K562 (cell line): ENCODE measurements around the gene MDM1. TPM values are rescaled to one million over a fixed set of nuclear protein-coding genes. Genes with fewer than 3 reads are reported as not detected.

Source experiments
- E2F8 ChIP-seq: fragments of 450-650 bp; IDR thresholded peaks from 2 replicates; pipeline ENCODE4 v1.7.1; 2018; ENCODE audit warnings: mild to moderate bottlenecking, low read depth; ENCODE audit not compliant: partially characterized antibody
- HDAC6 ChIP-seq: IDR thresholded peaks from 2 replicates; pipeline ENCODE4 v1.6.1; 2012; ENCODE audit warnings: low read depth, mild to moderate bottlenecking, control low read depth, inconsistent platforms, low read length, moderate library complexity
- HEY1 ChIP-seq: fragments of 250-450 bp; sonication (Bioruptor Pico); IDR thresholded peaks from 2 replicates; pipeline ENCODE4 v1.5.0; 2020; ENCODE audit warnings: mild to moderate bottlenecking, moderate library complexity, borderline replicate concordance
- ILF3 ChIP-seq: fragments of 450-650 bp; IDR thresholded peaks from 2 replicates; pipeline ENCODE4 v1.6.1; 2018; ENCODE audit warnings: antibody characterized with exemption, mild to moderate bottlenecking, moderate library complexity, borderline replicate concordance
- KDM1A ChIP-seq, 2 experiments: fragments of 450-650 bp; IDR thresholded peaks; 2 replicates each; pipeline ENCODE4 v1.6.1; 2016; ENCODE audit warnings: mild to moderate bottlenecking in 2 of 2
- MAFK ChIP-seq: IDR thresholded peaks from 2 replicates; pipeline ENCODE4 v1.6.1; 2011; ENCODE audit warnings: low read length, improper control_type of control experiment
- MAZ ChIP-seq, 2 experiments: fragments of 450-650 bp in 1 of 2; sonication (generic) in 1 of 2; formaldehyde crosslinking; IDR thresholded peaks in 1 of 2; conservative IDR thresholded peaks in 1 of 2; 2 replicates each; pipeline versions ENCODE4 v1.4.0 to v1.5.0; 2020; ENCODE audit warnings: mild to moderate bottlenecking in 1 of 2, missing genetic modification reagents in 1 of 2
- TAF15 ChIP-seq: fragments of 200-400 bp; formaldehyde crosslinking; IDR thresholded peaks from 2 replicates; pipeline ENCODE4 v1.6.1; 2017; ENCODE audit warnings: mild to moderate bottlenecking, low read depth, low read length, moderate library complexity
- TSHZ1 ChIP-seq: fragments of 250-450 bp; sonication (Bioruptor Pico); IDR thresholded peaks from 2 replicates; pipeline ENCODE4 v1.4.0; 2020; ENCODE audit warnings: mild to moderate bottlenecking, moderate library complexity
- ZNF217 ChIP-seq: sonication (generic); formaldehyde crosslinking; IDR thresholded peaks from 2 replicates; pipeline ENCODE4 v1.8.0; 2022; ENCODE audit warnings: mild to moderate bottlenecking, missing genetic modification reagents
- ZNF699 ChIP-seq: fragments of 250-450 bp; sonication (Bioruptor Pico); IDR thresholded peaks from 2 replicates; pipeline ENCODE4 v1.8.0; 2021; ENCODE audit warnings: mild to moderate bottlenecking, moderate library complexity; ENCODE audit not compliant: insufficient replicate concordance
- ZNF717 ChIP-seq: fragments of 250-450 bp; sonication (Bioruptor Pico); IDR thresholded peaks from 2 replicates; pipeline ENCODE4 v1.5.0; 2021
- polyA plus RNA-seq, 8 experiments: library from polyadenylated mRNA; depleted of rRNA in 4 of 8; stranded (reverse) in 5 of 8; unstranded in 3 of 8; fragments of >200 nt; fragmentation: Nextera tagmentation in 2 of 8; fragmentation: Illumina TruSeq in 1 of 8; extraction: Ambion mirVana in 2 of 8; extraction: Trizol in 1 of 8; gene quantifications; 2 replicates each; pipeline versions ENCODE4 v1.2.1 to v1.2.3, GENCODE V29; 2011 to 2014; ENCODE audit warnings: inconsistent platforms in 1 of 8, missing spikeins in 1 of 8
- total RNA-seq, 7 experiments: library from RNA; depleted of rRNA in 6 of 7; stranded (reverse); fragments of >200 nt in 6 of 7; fragmentation: Illumina TruSeq in 2 of 7; extraction: Trizol in 2 of 7; gene quantifications; 2 replicates each; pipeline versions ENCODE4 v1.2.1 to v1.2.3, GENCODE V29; 2011 to 2021; ENCODE audit warnings: low replicate concordance in 1 of 7
- TF ChIP-seq, protein P1 (sequence below): fragments of 250-450 bp; sonication (Bioruptor Pico); IDR thresholded peaks from 2 replicates; pipeline ENCODE4 v1.5.0; 2020; ENCODE audit warnings: mild to moderate bottlenecking, borderline replicate concordance
- TF ChIP-seq, protein P2 (sequence below): fragments of 450-650 bp; formaldehyde crosslinking; IDR thresholded peaks from 2 replicates; pipeline ENCODE4 v1.4.0; 2022; ENCODE audit warnings: mild to moderate bottlenecking, moderate library complexity
- TF ChIP-seq, protein P3 (sequence below): fragments of 250-450 bp; sonication (Bioruptor Pico); IDR thresholded peaks from 2 replicates; pipeline ENCODE4 v1.8.0; 2021; ENCODE audit warnings: moderate library complexity, mild to moderate bottlenecking, inconsistent platforms

Gene MDM1
- total and polyA plus RNA-seq, 9 of the 15 experiments (the other 6 are each of a cell fraction or from before 2014, with no cell fraction given), result 7.5 to 16.8 (median 13.1) TPM

DNA sequence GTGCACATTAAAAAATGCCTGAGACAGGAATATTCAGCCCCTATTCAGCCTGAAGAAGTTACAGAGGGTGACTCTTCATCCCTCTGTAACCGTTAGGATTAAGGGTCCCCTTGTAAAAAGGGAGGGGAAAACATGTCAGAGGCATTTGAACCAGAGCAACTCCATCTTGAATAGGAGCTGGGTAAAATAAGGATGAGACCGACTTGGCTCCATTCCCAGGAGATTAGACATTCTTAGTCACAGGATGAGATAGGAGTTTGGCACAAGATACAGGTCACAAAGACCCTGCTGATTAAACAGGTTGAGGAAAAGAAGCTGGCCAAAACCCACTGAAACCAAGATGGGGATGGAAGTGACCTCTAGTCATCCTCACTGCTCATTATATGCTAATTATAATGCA is 19.9 kb upstream of the MDM1 start (continued):
- TF ChIP-seq, protein P1, sequence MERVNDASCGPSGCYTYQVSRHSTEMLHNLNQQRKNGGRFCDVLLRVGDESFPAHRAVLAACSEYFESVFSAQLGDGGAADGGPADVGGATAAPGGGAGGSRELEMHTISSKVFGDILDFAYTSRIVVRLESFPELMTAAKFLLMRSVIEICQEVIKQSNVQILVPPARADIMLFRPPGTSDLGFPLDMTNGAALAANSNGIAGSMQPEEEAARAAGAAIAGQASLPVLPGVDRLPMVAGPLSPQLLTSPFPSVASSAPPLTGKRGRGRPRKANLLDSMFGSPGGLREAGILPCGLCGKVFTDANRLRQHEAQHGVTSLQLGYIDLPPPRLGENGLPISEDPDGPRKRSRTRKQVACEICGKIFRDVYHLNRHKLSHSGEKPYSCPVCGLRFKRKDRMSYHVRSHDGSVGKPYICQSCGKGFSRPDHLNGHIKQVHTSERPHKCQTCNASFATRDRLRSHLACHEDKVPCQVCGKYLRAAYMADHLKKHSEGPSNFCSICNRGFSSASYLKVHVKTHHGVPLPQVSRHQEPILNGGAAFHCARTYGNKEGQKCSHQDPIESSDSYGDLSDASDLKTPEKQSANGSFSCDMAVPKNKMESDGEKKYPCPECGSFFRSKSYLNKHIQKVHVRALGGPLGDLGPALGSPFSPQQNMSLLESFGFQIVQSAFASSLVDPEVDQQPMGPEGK, result peak; percentile 83; the same call in 1 of the 2 replicates
- TF ChIP-seq ZNF217, result no peak
- TF ChIP-seq TAF15, result no peak
- peak; percentile 90 for TF ChIP-seq HEY1 (CRISPR knock-in tag)
- TF ChIP-seq E2F8, result no peak
- TF ChIP-seq MAFK, result no peak
- TF ChIP-seq MAZ (CRISPR knock-in tag; conservative IDR thresholded peaks at IDR 0.05 in 1 of 2, IDR thresholded peaks at IDR 0.05 in 1 of 2), result peak in 1 of 2 experiments; percentile 93; a peak in 2 of 4 replicates
- TF ChIP-seq TSHZ1 (CRISPR knock-in tag), result peak; percentile 89
- peak; percentile 47 for TF ChIP-seq ZNF699 (CRISPR knock-in tag)
- TF ChIP-seq, protein P2, sequence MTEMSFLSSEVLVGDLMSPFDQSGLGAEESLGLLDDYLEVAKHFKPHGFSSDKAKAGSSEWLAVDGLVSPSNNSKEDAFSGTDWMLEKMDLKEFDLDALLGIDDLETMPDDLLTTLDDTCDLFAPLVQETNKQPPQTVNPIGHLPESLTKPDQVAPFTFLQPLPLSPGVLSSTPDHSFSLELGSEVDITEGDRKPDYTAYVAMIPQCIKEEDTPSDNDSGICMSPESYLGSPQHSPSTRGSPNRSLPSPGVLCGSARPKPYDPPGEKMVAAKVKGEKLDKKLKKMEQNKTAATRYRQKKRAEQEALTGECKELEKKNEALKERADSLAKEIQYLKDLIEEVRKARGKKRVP, result peak; percentile 90
- TF ChIP-seq KDM1A (IDR thresholded peaks at IDR 0.05), result no peak
- TF ChIP-seq HDAC6, result no peak
- TF ChIP-seq, protein P3, sequence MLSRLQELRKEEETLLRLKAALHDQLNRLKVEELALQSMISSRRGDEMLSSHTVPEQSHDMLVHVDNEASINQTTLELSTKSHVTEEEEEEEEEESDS, result 0 out of 2 replicates have a peak, but pooled peaks have one; percentile 30
- TF ChIP-seq ZNF717 (CRISPR knock-in tag), result no peak
- no peak for TF ChIP-seq ILF3
